NCI-H146 treated with DMSO at 0.1 percent for 48 hours (cell line): ENCODE results near the gene PNLIPRP1.

Experiments
- DNase-seq: peaks from one replicate; lab custom pipeline; 2025; ENCODE audit not compliant: unreplicated experiment; lab: John Stamatoyannopoulos, UW

PNLIPRP1 gene

DNA sequence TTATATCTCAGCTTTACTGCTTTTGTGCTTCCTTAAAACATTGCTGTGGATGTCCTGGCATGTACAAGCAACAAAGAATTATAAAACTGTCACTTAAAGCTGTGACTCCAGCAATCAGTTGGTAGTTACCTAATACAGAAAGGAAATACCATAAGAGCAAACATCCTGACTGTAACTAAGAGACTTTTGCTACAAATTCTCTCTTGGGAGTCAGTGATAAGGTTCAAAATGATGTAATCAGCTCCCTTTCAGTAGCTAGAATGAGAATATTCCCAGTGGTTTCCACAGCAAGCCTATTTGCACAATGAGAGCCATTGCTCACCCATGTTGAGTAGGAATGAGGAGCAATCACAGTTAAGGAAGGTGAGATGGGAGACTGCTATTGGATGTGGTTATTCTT is 7.6 kb downstream of the PNLIPRP1 start:
- DNase-seq: no peak

DNA sequence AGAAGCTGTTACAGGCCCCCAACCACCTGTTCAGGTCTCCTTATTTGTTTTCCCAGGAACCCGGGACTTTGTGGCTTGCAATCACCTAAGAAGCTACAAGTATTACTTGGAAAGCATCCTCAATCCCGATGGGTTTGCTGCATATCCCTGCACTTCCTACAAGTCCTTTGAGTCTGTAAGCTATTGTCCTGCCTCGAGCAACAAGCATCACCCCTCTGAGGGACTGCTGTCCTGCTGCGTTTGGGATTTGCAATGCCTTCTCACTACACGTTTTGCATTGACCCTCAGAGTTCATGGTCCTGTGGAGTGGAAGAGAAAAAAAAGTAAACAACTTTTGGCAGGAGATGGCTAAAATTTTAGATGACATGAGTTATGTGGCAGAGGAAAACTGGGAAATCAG is 9.2 kb downstream of the PNLIPRP1 start:
- no peak for DNase-seq

DNA sequence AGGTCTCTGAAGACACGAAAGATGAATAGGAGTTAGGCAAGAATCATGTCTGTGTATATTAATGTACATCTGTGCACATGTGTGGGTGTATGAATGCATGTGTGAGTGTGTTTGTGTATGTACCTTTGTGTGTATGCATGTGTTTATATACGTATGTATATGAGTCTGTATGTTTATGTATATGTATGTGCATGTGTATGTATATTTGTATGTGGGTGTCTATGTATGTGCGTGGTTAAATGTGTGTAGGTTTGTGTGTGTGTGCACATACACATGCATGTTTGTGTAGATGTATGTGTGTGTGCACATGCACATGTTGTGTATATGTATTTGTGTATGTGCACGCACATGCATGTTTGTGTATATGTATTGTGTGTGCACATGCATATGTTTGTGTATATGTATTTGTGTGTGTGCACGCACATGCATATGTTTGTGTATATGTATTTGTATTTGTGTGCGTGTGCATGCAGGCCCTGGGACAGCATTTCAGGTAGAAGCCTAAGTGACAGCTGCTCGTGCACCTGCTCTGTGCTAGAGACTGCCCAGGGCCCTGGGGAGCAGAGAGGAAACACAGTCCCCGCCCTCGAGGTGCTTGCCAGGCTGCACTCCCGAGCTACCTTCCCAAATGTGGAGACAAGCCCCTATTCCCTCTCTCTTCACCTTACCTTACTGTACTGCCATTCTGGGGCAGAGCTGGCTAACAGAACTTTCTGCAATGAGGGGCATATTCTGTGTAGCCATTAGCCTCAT is 12.1 kb downstream of the PNLIPRP1 start:
- no peak for DNase-seq

DNA sequence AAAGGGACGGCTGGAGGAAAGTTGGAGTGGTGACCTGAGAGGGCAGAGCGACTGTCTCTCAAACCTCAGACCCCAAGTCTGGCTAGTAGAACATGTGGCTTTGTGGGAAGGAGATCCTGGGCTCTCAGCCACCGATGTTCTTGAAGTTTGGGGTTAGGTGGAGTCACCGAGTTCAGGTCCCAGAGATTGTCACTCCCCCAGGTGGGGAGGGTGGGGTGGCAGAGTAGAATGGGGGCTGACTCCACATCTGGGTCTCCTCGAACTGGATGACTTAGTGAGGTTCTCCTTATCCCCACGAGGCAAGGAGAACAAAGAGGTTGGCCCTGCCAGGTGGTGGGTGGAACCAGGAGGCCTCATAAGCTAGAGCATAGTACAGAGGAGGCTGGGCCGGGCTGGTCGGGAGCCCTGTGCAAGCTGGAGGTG is 15.3 kb downstream of the PNLIPRP1 start:
- no peak for DNase-seq

DNA sequence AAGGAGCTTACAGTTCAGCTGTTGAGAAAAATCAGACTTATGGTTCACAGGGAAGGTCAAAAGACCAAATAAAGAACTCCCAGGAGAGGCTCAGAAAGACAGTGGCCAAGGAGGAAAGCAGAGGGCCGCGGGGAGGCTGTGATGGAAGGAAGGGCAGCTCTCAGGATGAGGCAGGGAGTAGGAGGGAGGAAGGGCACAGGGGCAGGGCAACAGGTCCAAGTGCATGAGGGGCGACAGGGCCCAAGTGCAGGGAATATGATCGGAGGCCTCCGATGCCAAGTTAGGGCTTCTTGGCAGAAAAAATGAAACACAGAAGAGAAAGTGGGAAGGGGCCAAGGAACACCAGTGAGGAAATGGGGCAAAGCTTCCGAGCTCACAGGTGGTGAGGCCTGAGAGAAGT is 16.6 kb downstream of the PNLIPRP1 start:
- DNase-seq: no peak

DNA sequence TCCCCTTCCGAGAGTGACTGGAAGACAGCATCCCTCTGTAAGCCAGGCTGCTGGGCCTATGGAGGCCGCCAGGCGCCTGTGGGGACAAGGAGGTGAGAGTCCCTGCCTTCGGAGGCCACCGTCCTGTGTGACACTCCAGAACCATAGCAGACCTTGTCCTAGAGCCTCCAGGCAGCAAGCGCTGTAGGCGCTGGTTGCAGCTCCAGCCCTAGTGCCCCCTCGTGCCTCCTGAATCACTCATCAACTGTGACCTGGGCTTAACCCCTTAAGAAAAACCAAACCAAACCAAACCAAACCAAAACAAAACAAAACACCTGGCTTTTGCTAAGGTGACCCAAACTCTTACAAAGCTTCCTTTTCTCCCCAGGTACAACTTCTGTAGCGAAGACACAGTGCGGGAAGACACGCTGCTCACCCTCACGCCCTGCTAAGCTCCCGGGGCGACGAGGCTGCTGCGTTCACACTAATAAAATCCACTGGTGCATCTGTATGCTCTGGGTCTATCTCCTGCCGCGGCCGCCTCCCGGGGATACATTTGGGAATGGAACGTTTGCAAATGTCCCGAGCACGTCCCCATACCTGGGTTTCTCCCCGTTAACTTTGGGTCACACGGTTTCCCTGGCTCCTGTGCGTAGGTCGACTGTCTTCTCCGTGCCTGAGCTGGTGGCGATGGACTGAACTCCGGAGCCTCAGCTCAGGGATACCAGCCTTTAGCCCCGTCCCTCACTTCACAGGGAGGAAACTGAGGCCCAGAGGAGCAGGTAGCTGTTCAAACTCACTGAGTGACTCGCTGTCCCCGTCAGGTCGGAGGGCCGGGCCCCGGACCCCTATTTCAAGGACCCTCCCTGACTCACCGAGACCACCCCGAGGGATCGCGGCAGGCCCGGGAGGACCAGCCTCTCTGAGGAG is 18.2 kb downstream of the PNLIPRP1 start:
- no peak for DNase-seq

DNA sequence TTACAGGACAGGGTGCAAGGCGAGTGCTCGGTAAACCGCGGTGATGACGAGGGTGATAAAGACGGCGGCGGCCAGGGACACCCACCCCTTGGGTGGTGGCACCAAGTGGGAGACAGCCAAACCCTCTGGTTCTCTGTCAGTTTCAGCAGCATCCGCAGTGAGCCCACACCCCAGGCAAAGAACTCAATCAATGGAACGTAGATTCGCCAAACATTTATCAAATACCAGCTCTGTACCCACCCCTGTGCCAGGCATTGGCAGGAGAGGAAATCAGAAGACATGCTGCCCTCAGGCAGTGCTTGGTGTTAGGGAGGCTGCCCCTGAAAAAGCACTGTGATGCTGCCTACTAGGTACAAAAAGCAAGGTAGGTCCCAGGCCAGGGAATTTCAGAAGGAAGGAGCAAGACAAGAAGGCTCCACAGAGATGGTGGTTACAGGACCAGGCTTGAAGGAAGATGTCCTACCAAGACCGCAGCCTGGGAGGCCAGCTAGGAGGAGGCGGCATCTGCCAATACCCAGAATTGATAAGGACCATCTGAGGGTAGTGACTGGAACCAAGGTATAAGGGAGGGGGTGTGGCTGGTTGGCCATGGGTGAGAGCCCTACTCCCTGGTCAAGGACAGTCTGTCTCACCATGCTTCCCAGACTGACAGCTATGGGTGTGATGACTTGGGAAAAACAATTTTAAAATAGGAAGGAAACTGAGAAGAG is 19.8 kb downstream of the PNLIPRP1 start:
- DNase-seq: no peak

DNA sequence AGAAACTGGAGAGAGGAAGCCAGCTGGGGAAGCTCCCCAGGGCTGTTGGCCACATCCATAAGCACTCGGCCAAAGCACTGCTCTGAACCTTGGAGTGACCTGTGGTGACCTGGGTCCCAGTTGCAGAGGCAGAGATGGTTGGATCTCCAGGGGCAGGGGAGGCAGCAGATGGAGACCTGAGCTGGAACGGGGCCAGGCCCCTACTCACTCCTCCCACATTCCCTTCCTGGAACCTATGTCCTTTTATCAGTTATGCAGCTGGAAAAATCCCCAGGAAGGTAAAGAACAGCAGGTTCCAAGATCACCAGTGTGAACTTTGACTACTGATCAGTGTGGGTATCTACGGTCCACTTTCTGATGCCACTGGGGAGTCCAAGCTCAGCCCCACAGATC is 20.4 kb downstream of the PNLIPRP1 start:
- DNase-seq: no peak

DNA sequence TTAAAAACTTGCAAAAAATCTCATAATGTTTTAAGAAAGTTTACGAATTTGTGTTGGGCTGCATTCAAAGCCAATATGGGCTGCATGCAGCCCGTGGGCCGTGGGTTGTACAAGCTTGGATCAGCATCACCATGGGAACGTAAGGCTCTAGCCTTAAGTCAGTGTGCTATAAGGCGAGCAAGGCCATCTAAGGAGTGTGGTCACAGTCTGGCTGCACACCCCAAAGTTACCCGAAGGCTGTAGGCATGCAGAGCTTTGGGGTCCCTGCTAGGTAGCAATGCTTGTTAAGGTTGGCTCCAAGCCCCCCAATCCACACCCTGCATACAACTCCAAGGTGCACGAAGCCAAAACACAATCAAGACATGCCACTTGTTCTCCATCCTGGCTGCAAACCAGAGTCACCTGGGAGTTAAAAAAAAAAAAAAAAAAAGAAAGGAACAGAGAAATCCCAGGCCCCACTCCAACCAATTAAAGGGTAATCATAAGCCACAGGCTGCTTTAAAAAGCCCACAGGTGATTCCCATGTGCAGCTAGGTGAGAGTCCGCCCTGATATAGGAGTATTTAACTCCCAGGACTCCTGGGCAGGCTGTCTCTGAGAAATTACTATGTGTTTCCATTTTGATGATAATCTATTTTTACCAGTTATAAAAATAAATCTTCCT is 21.5 kb downstream of the PNLIPRP1 start:
- no peak for DNase-seq

DNA sequence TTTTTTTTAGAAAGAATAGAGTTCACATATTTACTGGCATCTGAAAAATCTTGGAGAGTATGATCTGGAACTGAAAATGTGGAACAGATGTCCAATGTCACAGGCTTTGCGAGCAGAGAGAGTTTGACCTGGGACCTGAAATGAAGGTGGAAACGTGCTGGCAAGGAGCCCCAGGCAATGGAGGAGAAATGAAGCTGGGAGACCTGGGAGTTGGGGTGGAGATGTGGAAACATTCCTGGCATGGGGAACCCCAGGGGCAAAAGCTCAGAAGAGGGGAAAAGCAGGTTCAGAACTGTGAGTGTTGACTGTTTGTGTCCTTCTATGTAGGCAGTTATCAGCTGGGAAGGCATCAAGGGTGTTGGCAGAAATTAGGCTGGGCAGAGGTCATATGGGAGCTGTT is 22.7 kb downstream of the PNLIPRP1 start:
- DNase-seq: no peak

DNA sequence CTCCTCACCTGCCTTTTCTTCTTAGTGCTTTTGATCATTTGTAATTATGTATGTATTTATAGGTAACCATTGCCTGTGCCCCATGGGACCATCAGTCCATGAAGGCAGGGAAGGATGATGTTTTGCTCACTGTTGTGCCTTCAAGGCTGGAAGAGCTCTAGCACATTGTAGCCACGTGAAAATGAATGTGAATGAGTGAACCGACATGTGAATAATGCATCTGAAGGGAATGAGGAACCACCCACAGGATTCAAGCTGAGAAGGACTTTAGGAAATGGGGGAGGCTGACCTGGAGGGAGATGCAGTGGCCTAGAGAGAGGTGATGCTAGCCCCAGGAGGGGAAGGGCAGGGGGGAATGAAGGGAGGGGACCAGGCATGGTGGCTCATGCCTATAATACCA is 24.0 kb downstream of the PNLIPRP1 start:
- no peak for DNase-seq

DNA sequence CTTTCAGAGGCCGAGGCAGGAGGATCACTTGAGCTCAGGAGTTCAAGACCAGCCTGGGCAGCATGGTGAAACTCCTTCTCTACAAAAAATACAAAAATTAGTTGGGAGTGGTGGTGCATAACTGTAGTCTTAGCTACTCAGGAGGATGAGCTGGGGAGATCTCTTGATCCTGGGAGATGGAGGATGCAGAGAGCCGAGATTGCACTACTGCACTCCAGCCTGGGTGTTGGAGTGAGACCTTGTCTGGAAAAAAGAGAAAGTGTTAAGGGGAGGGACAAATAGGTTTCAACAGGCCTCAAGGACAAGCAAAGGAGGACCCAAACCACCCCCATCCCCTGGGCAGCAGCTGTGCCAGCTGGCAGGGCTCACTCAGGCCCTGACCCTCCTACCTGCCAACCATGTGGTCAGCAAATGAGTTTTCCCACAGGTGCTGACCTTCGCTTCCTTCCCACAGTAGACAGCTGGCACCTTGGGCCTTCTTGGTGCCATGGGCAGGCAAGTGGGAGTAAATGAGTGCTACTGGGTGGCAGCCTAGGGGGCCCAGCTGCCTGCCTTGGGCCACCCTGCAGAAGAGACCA is 24.5 kb downstream of the PNLIPRP1 start:
- no peak for DNase-seq

DNA sequence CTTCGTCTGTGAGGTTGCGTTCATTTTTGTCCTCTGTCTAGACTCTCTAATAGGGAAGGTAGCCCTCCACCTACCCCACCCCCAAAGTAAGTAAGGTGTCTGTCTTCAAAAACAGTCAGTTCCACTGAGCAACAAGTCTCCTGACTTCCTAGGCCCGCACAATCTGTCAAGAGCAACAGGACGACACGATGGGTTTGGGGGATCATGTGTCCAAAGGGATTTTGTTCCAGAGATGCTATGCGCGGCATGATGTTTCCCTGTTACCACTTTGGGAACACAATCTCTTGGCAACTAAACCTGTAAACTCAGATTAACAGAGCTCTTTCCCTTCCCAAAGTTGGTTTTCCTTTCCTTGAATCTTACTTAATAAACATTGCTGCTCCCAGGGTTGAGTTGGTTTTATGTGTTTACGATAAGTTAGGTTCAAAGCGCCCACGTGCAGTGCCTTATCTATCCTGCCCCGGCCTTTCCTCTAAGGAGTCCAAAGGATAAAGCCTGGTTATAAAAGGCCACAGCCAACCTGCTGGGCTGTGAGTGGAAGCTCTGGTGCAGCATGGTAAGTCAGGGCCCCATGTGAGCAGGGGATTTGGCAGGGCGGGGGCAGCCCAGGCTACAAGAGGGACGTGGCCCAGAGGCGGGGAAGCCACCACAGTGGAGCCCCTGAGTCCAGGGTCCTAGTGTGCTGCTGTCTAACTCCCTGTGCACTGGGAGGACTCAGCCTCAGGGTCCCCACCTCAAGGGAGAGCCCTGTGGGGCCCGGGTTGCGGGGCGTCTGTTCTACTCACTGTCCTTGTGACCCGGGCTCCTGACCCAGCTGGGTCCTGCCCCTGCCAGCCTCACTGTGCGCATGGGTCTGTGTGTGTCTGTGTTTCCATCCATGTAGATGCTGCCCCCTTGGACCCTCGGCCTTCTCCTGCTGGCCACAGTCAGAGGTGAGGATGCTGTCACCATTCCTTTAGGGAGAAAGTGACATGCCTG is 30.0 kb downstream of the PNLIPRP1 start, which contains the start of gene PNLIPRP2:
Gene PNLIPRP2 (plus strand): TSS at position 531 of the 978 bp plus-strand sequence.
- no peak for DNase-seq

DNA sequence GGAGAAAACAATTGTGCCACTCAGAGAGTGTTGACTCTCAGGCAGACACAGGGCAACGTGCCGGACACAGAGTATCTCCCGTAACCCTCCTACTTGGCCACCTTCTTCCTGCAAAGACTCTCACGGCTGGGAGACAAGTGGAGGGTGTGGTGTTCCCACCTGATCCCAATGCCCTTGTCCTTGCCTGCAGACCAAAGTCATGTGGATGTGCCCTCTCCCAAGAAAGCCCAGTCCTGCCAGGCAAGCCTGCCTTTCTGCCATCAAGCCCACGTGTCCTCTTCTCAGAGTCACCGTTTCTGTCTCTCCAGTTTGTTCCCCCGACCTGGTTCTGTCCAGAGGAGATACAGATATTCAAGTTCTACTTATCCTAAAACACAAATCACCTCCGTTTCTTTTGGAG is 30.7 kb downstream of the PNLIPRP1 start:
- DNase-seq: no peak

DNA sequence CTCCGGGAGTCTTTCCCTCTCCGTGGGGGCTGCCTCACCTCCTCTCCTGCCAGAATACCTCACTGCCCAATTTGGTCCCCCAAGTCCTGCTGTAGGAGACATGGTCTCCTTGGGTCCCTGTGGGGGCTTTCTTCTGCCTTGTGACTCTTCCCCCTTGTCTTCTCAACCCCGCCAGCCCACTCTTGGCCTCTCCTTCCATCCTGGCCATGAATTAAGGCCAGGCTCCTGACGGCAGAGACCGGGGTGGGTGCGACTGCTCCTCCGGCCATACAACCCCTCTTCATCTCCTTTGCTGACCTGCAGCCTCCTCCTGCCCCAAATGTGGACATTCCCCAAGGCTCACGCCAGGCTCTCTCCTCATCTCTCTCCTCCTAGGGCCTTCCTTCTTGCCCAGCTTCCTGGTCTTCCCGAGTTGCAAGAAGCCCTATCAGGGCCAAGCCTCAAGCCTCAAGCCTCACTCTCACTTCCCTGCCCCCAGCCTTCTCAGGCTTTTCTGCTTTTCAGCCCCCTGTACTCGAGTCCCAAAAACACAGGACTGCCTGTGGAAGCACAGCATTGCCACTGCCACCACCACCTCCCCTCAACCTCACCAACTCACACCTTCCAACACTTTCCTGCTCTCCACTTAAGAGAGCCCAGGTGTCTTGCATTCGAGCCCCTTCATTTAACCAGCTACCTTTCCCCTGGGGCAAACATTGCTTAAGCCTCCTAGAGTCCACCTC is 31.3 kb downstream of the PNLIPRP1 start:
- no peak for DNase-seq

DNA sequence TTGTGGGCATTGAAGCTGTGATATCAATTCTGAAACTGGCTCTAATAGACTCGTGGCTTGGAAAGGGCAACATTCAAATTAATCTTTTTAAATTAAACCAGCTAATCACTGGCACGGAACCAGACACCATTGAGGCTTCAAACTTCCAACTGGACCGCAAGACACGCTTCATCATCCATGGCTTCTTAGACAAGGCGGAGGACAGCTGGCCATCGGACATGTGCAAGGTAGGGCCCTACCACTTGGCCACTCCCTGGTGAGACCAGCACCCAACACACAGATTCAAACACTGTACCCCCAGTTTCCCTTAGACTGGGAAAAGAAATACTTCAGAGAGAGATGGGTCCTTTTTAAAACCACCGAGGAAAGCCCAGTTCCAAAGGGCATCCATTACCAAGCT is 35.1 kb downstream of the PNLIPRP1 start:
- DNase-seq: no peak

DNA sequence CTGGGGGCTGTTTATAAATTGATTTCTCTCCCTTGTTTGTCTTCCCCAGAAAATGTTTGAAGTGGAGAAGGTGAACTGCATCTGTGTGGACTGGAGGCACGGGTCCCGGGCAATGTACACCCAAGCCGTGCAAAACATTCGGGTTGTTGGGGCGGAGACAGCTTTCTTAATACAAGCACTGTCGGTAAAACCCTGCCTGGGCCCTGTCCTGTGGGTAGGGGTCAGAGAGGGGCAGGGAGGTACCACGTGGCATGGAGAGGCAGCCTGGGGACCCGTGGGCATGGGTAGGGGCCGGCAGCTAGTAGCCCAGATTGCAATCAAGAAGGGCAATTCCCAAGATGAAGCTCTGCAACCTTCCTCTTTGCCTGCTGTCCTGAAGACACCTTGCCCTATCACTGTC is 36.1 kb downstream of the PNLIPRP1 start:
- DNase-seq: no peak

DNA sequence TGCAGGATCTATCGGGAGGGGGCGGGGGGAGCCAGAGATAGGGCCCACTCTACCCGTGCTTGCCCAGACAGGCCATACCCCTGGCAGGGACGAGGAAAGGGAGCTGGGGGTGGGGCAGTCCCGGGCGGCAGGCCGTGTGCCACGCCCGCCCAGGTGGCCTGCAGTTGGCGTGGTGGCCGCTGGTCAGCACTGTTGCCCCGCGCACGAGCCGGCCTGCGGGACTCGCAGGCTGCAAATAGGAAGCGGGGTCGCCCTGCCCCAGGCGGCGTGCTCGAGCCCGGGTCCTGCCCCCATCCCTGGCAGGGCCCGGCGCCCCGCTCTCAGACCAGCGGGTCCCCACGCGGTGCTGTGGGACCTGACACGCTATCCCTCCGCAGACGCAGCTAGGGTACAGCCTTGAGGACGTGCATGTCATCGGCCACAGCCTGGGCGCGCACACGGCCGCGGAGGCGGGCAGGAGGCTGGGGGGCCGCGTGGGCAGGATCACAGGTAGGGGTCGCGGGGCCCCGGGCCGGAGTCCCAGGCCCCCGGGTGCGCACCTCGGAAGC is 36.7 kb downstream of the PNLIPRP1 start:
- no peak for DNase-seq

DNA sequence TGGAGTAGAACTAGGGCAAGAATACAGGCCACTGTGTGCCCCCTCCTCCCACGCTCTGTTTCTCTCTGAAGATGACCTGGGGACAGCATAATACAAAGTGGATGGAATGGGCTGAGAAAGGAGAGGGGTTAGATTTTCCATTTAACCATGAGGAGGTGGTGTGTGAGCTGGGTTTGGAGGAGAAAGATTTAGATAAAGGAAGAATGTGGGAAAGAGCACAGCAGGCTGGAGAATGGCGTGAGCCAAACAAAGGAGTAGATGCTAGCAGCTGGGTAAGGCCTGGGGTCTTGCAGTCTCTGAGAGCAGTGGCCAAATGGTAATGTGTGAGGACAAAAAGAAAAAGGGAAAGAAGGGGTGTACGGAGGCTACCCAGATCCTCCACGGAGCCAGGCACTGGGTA is 38.6 kb downstream of the PNLIPRP1 start:
- DNase-seq: no peak
